ENCODE data around the gene PRKCH.

Gene PRKCH

GRCh38 chr14:61474015-61474414 is 152.6 kb downstream of the PRKCH start:
- intact Hi-C loops (cut with DNase I; ENCODE audit: low total_unique reads) = loop anchor here (5.0 to 10.0 kb wide), 2 partner anchors 71 to 223 kb away; partner anchors contain the start of gene HIF1A
- Histone ChIP-seq H3K9me3 (no peaks in the 10 kb centered on the region), H3K4me3 (no peak overlapping the region), H3K36me3 (no peaks in the 10 kb centered on the region), H3K27me3 (no peaks in the 10 kb centered on the region), H3K4me1 (peaks cover 0 to 72% (median 49%) of the 10 kb centered on the region in 4 donors), H3K27ac (peak overlapping the region in 1 of 2 donors; percentile 49)
- TF ChIP-seq, protein P1, sequence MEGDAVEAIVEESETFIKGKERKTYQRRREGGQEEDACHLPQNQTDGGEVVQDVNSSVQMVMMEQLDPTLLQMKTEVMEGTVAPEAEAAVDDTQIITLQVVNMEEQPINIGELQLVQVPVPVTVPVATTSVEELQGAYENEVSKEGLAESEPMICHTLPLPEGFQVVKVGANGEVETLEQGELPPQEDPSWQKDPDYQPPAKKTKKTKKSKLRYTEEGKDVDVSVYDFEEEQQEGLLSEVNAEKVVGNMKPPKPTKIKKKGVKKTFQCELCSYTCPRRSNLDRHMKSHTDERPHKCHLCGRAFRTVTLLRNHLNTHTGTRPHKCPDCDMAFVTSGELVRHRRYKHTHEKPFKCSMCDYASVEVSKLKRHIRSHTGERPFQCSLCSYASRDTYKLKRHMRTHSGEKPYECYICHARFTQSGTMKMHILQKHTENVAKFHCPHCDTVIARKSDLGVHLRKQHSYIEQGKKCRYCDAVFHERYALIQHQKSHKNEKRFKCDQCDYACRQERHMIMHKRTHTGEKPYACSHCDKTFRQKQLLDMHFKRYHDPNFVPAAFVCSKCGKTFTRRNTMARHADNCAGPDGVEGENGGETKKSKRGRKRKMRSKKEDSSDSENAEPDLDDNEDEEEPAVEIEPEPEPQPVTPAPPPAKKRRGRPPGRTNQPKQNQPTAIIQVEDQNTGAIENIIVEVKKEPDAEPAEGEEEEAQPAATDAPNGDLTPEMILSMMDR (IDR thresholded peaks at IDR 0.05) = no peak
- DNase-seq = no peak

DNA sequence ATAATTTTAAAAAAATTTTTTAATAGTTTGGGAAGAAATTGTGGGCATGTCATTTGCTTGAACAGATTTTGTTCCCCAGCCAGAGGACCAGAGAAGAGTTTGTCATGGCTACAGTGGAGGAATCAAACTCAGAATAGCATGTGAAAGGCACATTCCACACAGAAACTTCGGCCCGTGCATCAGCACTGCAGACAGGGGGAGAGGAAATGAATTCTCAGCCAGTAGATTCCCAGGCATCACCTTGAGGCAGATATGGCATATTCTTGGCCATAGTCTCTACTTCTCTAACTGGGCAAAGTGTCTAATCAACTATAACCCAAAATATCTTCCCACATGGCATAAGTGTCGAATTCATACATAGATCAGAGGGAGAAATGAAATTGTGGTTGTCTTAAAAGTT is 153.3 kb downstream of the PRKCH start:
- H3K4me3 ChIP-seq = no peak overlapping the region
- H3K27ac ChIP-seq = peak overlapping the region; percentile 49 to 86
- intact Hi-C loops (cut with DNase I; ENCODE audit: low total_unique reads) = loop anchor here (5.0 to 10.0 kb wide), 2 partner anchors 70 to 223 kb away; partner anchors contain the start of gene HIF1A
- no peaks in the 10 kb centered on the region for H3K9me3 ChIP-seq
- TF ChIP-seq, protein P1 (IDR thresholded peaks at IDR 0.05) = no peak
- H3K4me1 ChIP-seq = peaks cover 0 to 77% (median 55%) of the 10 kb centered on the region in 4 donors
- H3K27me3 ChIP-seq = no peaks in the 10 kb centered on the region
- no peaks in the 10 kb centered on the region for H3K36me3 ChIP-seq
- DNase-seq = no peak

GRCh38 chr14:61475316-61475715 is 153.9 kb downstream of the PRKCH start:
- Histone ChIP-seq H3K27ac (peak overlapping the region; percentile 82 to 86), H3K9me3 (no peaks in the 10 kb centered on the region), H3K36me3 (no peaks in the 10 kb centered on the region), H3K4me1 (peaks cover 0 to 73% (median 56%) of the 10 kb centered on the region in 4 donors), H3K4me3 (no peak overlapping the region), H3K27me3 (no peaks in the 10 kb centered on the region)
- TF ChIP-seq, protein P1 (IDR thresholded peaks at IDR 0.05) = peak; percentile 62 to 71
- intact Hi-C loops (cut with DNase I; ENCODE audit: low total_unique reads) = loop anchor here (10.0 kb wide), 1 partner anchor 69 kb away; no protein-coding TSS in a partner anchor
- no peak for DNase-seq

- Histone ChIP-seq H3K9me3 (no peaks in the 10 kb centered on the region), H3K4me3 (no peak overlapping the region), H3K4me1 (peaks cover 0 to 63% (median 47%) of the 10 kb centered on the region in 4 donors), H3K27me3 (no peaks in the 10 kb centered on the region), H3K27ac (peak overlapping the region; percentile 82 to 86), H3K36me3 (no peaks in the 10 kb centered on the region)
- intact Hi-C loops (cut with DNase I; ENCODE audit: low total_unique reads) = loop anchor here (2.0 to 10.0 kb wide), 2 partner anchors 69 to 111 kb away; no protein-coding TSS in a partner anchor
- no peak for DNase-seq
- TF ChIP-seq, protein P1 (IDR thresholded peaks at IDR 0.05) = no peak
Observed at GRCh38 chr14:61476105-61476753, 154.8 kb downstream of the PRKCH start.

- peak; percentile 70 to 73 for DNase-seq
- Histone ChIP-seq H3K27me3 (no peaks in the 10 kb centered on the region), H3K9me3 (no peaks in the 10 kb centered on the region), H3K4me1 (peaks cover 0 to 57% (median 41%) of the 10 kb centered on the region in 4 donors), H3K27ac (peak overlapping the region; percentile 82 to 86), H3K4me3 (peak overlapping the region in 1 of 2 donors; percentile 2), H3K36me3 (no peaks in the 10 kb centered on the region)
- TF ChIP-seq, protein P1 (IDR thresholded peaks at IDR 0.05) = peak in 1 of 2 experiments; percentile 12
- intact Hi-C loops (cut with DNase I; ENCODE audit: low total_unique reads) = loop anchor here (2.0 to 10.0 kb wide), 2 partner anchors 68 to 110 kb away; no protein-coding TSS in a partner anchor
Observed at GRCh38 chr14:61476754-61477410, 155.5 kb downstream of the PRKCH start.

Data from tibial artery (tissue), 4 donors.